ENCODE data around the gene OPN1MW2. TPM values are rescaled to one million over a fixed set of nuclear protein-coding genes. Genes with fewer than 3 reads are reported as not detected.
"Not testable (repeated sequence)": the region's sequence is repeated elsewhere in the genome, so short reads cannot be mapped to it uniquely, and the experiment has no call there.

The OPN1MW2 gene
- total and polyA plus RNA-seq, 2 of the 13 experiments (the other 11 are each of a cell fraction or from before 2014, with no cell fraction given), result not detected

GRCh38 chrX:154258711-154259110, 39.2 kb downstream of the OPN1MW2 start:
- H3K4me1 ChIP-seq (ENCODE audit: insufficient read depth, low read length); POLR2A ChIA-PET; H3K36me3 ChIP-seq (replicated peaks in 1 of 2; ENCODE audit: control insufficient read depth in 1 of 2, insufficient read depth in 2 of 2, low read length in 2 of 2); BruUV-seq (replicated peaks); H2AFZ ChIP-seq (ENCODE audit: low read length); CTCF ChIA-PET (ENCODE audit: low intra/inter-chr PET ratio, low total read pairs); DNase-seq (ENCODE audit: low spot score); H3K9ac ChIP-seq (ENCODE audit: insufficient read depth, low read depth, low read length); H3K9me3 ChIP-seq (ENCODE audit: low read length); ATAC-seq; in situ Hi-C loops (cut with HindIII; ENCODE audit: extremely low pct_ligation_motif_present, low pct_unique_long_range_greater_than_20kb); H4K20me1 ChIP-seq (ENCODE audit: insufficient read depth, low read length); H3K4me3 ChIP-seq (replicated peaks in 1 of 3; ENCODE audit: insufficient read depth in 1 of 3, low read depth in 2 of 3, low read length in 3 of 3); H3K27me3 ChIP-seq (ENCODE audit: control insufficient read depth in 1 of 2, insufficient read depth in 2 of 2, low read length in 2 of 2); H3K79me2 ChIP-seq (ENCODE audit: insufficient read depth, low read length); intact Hi-C loops (cut with micrococcal nuclease; ENCODE audit: unreplicated experiment); FAIRE-seq; H3K4me2 ChIP-seq (ENCODE audit: low read depth, low read length); H3K27ac ChIP-seq (ENCODE audit: extremely low read length, insufficient read depth, low read length): not testable (repeated sequence)
- WGBS (ENCODE audit: low lambda C conversion rate), result no CpG with 5 or more reads among the region's 10 CpGs

GRCh38 chrX:154263072-154263471, 43.5 kb downstream of the OPN1MW2 start:
- intact Hi-C loops (cut with micrococcal nuclease; ENCODE audit: unreplicated experiment), result not testable (repeated sequence)

GRCh38 chrX:154269245-154269644, 49.7 kb downstream of the OPN1MW2 start:
- BruUV-seq (replicated peaks); H3K9me3 ChIP-seq (ENCODE audit: low read length); H3K79me2 ChIP-seq (ENCODE audit: insufficient read depth, low read length); H3K27ac ChIP-seq (ENCODE audit: extremely low read length, insufficient read depth, low read length); ATAC-seq; CTCF ChIA-PET (ENCODE audit: low intra/inter-chr PET ratio, low total read pairs); H3K4me3 ChIP-seq (replicated peaks in 1 of 3; ENCODE audit: insufficient read depth in 1 of 3, low read depth in 2 of 3, low read length in 3 of 3); DNase-seq (ENCODE audit: low spot score); H2AFZ ChIP-seq (ENCODE audit: low read length); H3K27me3 ChIP-seq (ENCODE audit: control insufficient read depth in 1 of 2, insufficient read depth in 2 of 2, low read length in 2 of 2); H3K9ac ChIP-seq (ENCODE audit: insufficient read depth, low read depth, low read length); FAIRE-seq; H3K4me1 ChIP-seq (ENCODE audit: insufficient read depth, low read length); H3K4me2 ChIP-seq (ENCODE audit: low read depth, low read length); H4K20me1 ChIP-seq (ENCODE audit: insufficient read depth, low read length); intact Hi-C loops (cut with micrococcal nuclease; ENCODE audit: unreplicated experiment); in situ Hi-C loops (cut with HindIII; ENCODE audit: extremely low pct_ligation_motif_present, low pct_unique_long_range_greater_than_20kb); H3K36me3 ChIP-seq (replicated peaks in 1 of 2; ENCODE audit: control insufficient read depth in 1 of 2, insufficient read depth in 2 of 2, low read length in 2 of 2); POLR2A ChIA-PET: not testable (repeated sequence)
- no CpG with 5 or more reads among the region's 3 CpGs for WGBS (ENCODE audit: low lambda C conversion rate)

More at GRCh38 chrX:154263072-154263471, 43.5 kb downstream of the OPN1MW2 start:
- H3K4me1 ChIP-seq (ENCODE audit: insufficient read depth, low read length); H3K27ac ChIP-seq (ENCODE audit: extremely low read length, insufficient read depth, low read length); H2AFZ ChIP-seq (ENCODE audit: low read length); H3K4me2 ChIP-seq (ENCODE audit: low read depth, low read length); H4K20me1 ChIP-seq (ENCODE audit: insufficient read depth, low read length); BruUV-seq (replicated peaks); H3K36me3 ChIP-seq (replicated peaks in 1 of 2; ENCODE audit: control insufficient read depth in 1 of 2, insufficient read depth in 2 of 2, low read length in 2 of 2); H3K9me3 ChIP-seq (ENCODE audit: low read length); in situ Hi-C loops (cut with HindIII; ENCODE audit: extremely low pct_ligation_motif_present, low pct_unique_long_range_greater_than_20kb); POLR2A ChIA-PET; DNase-seq (ENCODE audit: low spot score); FAIRE-seq; ATAC-seq; H3K4me3 ChIP-seq (replicated peaks in 1 of 3; ENCODE audit: insufficient read depth in 1 of 3, low read depth in 2 of 3, low read length in 3 of 3); H3K9ac ChIP-seq (ENCODE audit: insufficient read depth, low read depth, low read length); H3K79me2 ChIP-seq (ENCODE audit: insufficient read depth, low read length); CTCF ChIA-PET (ENCODE audit: low intra/inter-chr PET ratio, low total read pairs); H3K27me3 ChIP-seq (ENCODE audit: control insufficient read depth in 1 of 2, insufficient read depth in 2 of 2, low read length in 2 of 2): not testable (repeated sequence)
- no CpG with 5 or more reads among the region's 6 CpGs for WGBS (ENCODE audit: low lambda C conversion rate)

Other genes with a start within 250 kb of the OPN1MW2 start
- gene HCFC1, start 247.9 kb upstream of the OPN1MW2 start, total RNA-seq (2016; rRNA removed; fragmentation: Illumina TruSeq; extraction: Trizol), result 17.8 and 24.0 TPM in 2 replicates
- 5.8 TPM in 2 replicates for gene HCFC1, start 247.9 kb upstream of the OPN1MW2 start, polyA plus RNA-seq (2011; rRNA removed)
- 1.7 and 2.2 TPM in 2 replicates for gene TMEM187, start 247.0 kb upstream of the OPN1MW2 start, total RNA-seq (2016; rRNA removed; fragmentation: Illumina TruSeq; extraction: Trizol)
- 6.2 and 6.7 TPM in 2 replicates for gene TMEM187, start 247.0 kb upstream of the OPN1MW2 start, polyA plus RNA-seq (2011; rRNA removed)
- gene IRAK1, start 199.9 kb upstream of the OPN1MW2 start, total RNA-seq (2016; rRNA removed; fragmentation: Illumina TruSeq; extraction: Trizol), result 69.8 and 77.3 TPM in 2 replicates
- gene IRAK1, start 199.9 kb upstream of the OPN1MW2 start, polyA plus RNA-seq (2011; rRNA removed), result 57.7 and 83.5 TPM in 2 replicates
- gene MECP2, start 122.0 kb upstream of the OPN1MW2 start, total RNA-seq (2016; rRNA removed; fragmentation: Illumina TruSeq; extraction: Trizol), result 16.4 and 18.1 TPM in 2 replicates
- 7.9 and 8.0 TPM in 2 replicates for gene MECP2, start 122.0 kb upstream of the OPN1MW2 start, polyA plus RNA-seq (2011; rRNA removed)
- not detected in 2 replicates for gene OPN1LW, start 75.5 kb upstream of the OPN1MW2 start, total RNA-seq (2016; rRNA removed; fragmentation: Illumina TruSeq; extraction: Trizol)
- gene OPN1LW, start 75.5 kb upstream of the OPN1MW2 start, polyA plus RNA-seq (2011; rRNA removed), result not detected in 2 replicates
- not detected in 2 replicates for gene OPN1MW, start 37.2 kb upstream of the OPN1MW2 start, total RNA-seq (2016; rRNA removed; fragmentation: Illumina TruSeq; extraction: Trizol)
- not detected in 2 replicates for gene OPN1MW, start 37.2 kb upstream of the OPN1MW2 start, polyA plus RNA-seq (2011; rRNA removed)
- not detected in 2 replicates for gene OPN1MW3, start 37.8 kb downstream of the OPN1MW2 start, total RNA-seq (2016; rRNA removed; fragmentation: Illumina TruSeq; extraction: Trizol)
- not detected in 2 replicates for gene OPN1MW3, start 37.8 kb downstream of the OPN1MW2 start, polyA plus RNA-seq (2011; rRNA removed)
- not detected in 2 replicates for gene TEX28, start 75.4 kb downstream of the OPN1MW2 start, total RNA-seq (2016; rRNA removed; fragmentation: Illumina TruSeq; extraction: Trizol)
- gene TEX28, start 75.4 kb downstream of the OPN1MW2 start, polyA plus RNA-seq (2011; rRNA removed), result not detected in 2 replicates
- not detected in 2 replicates for gene TKTL1, start 76.0 kb downstream of the OPN1MW2 start, total RNA-seq (2016; rRNA removed; fragmentation: Illumina TruSeq; extraction: Trizol)
- not detected in 2 replicates for gene TKTL1, start 76.0 kb downstream of the OPN1MW2 start, polyA plus RNA-seq (2011; rRNA removed)
- 119 and 174 TPM in 2 replicates for gene FLNA, start 154.9 kb downstream of the OPN1MW2 start, total RNA-seq (2016; rRNA removed; fragmentation: Illumina TruSeq; extraction: Trizol)
- 83.4 and 117 TPM in 2 replicates for gene FLNA, start 154.9 kb downstream of the OPN1MW2 start, polyA plus RNA-seq (2011; rRNA removed)
- gene EMD, start 159.5 kb downstream of the OPN1MW2 start, total RNA-seq (2016; rRNA removed; fragmentation: Illumina TruSeq; extraction: Trizol), result 10.4 and 14.5 TPM in 2 replicates
- 14.9 and 19.1 TPM in 2 replicates for gene EMD, start 159.5 kb downstream of the OPN1MW2 start, polyA plus RNA-seq (2011; rRNA removed)
- 2,381 and 2,883 TPM in 2 replicates for gene RPL10, start 178.6 kb downstream of the OPN1MW2 start, total RNA-seq (2016; rRNA removed; fragmentation: Illumina TruSeq; extraction: Trizol)
- 4,713 and 5,167 TPM in 2 replicates for gene RPL10, start 178.6 kb downstream of the OPN1MW2 start, polyA plus RNA-seq (2011; rRNA removed)
- gene DNASE1L1, start 189.5 kb downstream of the OPN1MW2 start, total RNA-seq (2016; rRNA removed; fragmentation: Illumina TruSeq; extraction: Trizol), result 4.6 and 4.7 TPM in 2 replicates
- 12.3 and 16.5 TPM in 2 replicates for gene DNASE1L1, start 189.5 kb downstream of the OPN1MW2 start, polyA plus RNA-seq (2011; rRNA removed)
- gene TAFAZZIN, start 191.8 kb downstream of the OPN1MW2 start, total RNA-seq (2016; rRNA removed; fragmentation: Illumina TruSeq; extraction: Trizol), result 6.3 and 16.8 TPM in 2 replicates
- 27.9 and 30.9 TPM in 2 replicates for gene TAFAZZIN, start 191.8 kb downstream of the OPN1MW2 start, polyA plus RNA-seq (2011; rRNA removed)
- 23.1 and 56.7 TPM in 2 replicates for gene ATP6AP1, start 208.9 kb downstream of the OPN1MW2 start, total RNA-seq (2016; rRNA removed; fragmentation: Illumina TruSeq; extraction: Trizol)
- gene ATP6AP1, start 208.9 kb downstream of the OPN1MW2 start, polyA plus RNA-seq (2011; rRNA removed), result 110 and 142 TPM in 2 replicates
- 10.9 and 17.4 TPM in 2 replicates for gene GDI1, start 217.4 kb downstream of the OPN1MW2 start, total RNA-seq (2016; rRNA removed; fragmentation: Illumina TruSeq; extraction: Trizol)
- 105 and 124 TPM in 2 replicates for gene GDI1, start 217.4 kb downstream of the OPN1MW2 start, polyA plus RNA-seq (2011; rRNA removed)
- 19.5 and 30.7 TPM in 2 replicates for gene FAM50A, start 224.4 kb downstream of the OPN1MW2 start, total RNA-seq (2016; rRNA removed; fragmentation: Illumina TruSeq; extraction: Trizol)
- gene FAM50A, start 224.4 kb downstream of the OPN1MW2 start, polyA plus RNA-seq (2011; rRNA removed), result 40.7 and 51.1 TPM in 2 replicates
- gene PLXNA3, start 238.5 kb downstream of the OPN1MW2 start, total RNA-seq (2016; rRNA removed; fragmentation: Illumina TruSeq; extraction: Trizol), result 0.90 and 5.8 TPM in 2 replicates
- 20.6 and 26.3 TPM in 2 replicates for gene PLXNA3, start 238.5 kb downstream of the OPN1MW2 start, polyA plus RNA-seq (2011; rRNA removed)

Data from HepG2 (cell line).